Mesenchymal stem cell (in vitro differentiated cells and primary cell): ENCODE measurements around the gene RNF123.

Experiments used
- DNase-seq: peaks from one replicate; pipeline ENCODE4 v3.0.0-alpha.2; 2013
- H2AFZ ChIP-seq: one replicate; pipeline ENCODE4 v1.6.1; 2013; ENCODE audit warnings: low read depth, mild to moderate bottlenecking, control low read depth, inconsistent platforms, low read length, moderate library complexity
- H2AK5ac ChIP-seq: 2 replicates; pipeline ENCODE4 v1.6.1; 2013; ENCODE audit warnings: low read length, moderate library complexity, mild to moderate bottlenecking, inconsistent platforms; ENCODE audit not compliant: severe bottlenecking
- H2BK120ac ChIP-seq: one replicate; pipeline ENCODE4 v1.6.1; 2013; ENCODE audit warnings: low read depth, mild to moderate bottlenecking, inconsistent platforms, low read length, moderate library complexity
- H2BK12ac ChIP-seq, 2 experiments: one replicate each; pipeline ENCODE4 v1.6.1; 2013; ENCODE audit warnings: inconsistent platforms in 2 of 2, low read length in 2 of 2, mild to moderate bottlenecking in 2 of 2, moderate library complexity in 2 of 2, control low read depth in 1 of 2
- H2BK15ac ChIP-seq: one replicate; pipeline ENCODE4 v1.6.1; 2013; ENCODE audit warnings: mild to moderate bottlenecking, low read depth, inconsistent platforms; ENCODE audit not compliant: poor library complexity, severe bottlenecking
- H2BK5ac ChIP-seq: 2 replicates; pipeline ENCODE4 v1.6.1; 2013; ENCODE audit warnings: low read depth, mild to moderate bottlenecking, low read length, control low read depth, inconsistent platforms; ENCODE audit not compliant: poor library complexity, severe bottlenecking
- H3K14ac ChIP-seq, 2 experiments: one replicate each; pipeline ENCODE4 v1.6.1; 2013; ENCODE audit warnings: inconsistent platforms in 2 of 2, low read length in 2 of 2, control low read depth in 1 of 2, mild to moderate bottlenecking in 1 of 2, moderate library complexity in 1 of 2
- H3K18ac ChIP-seq, 2 experiments: one replicate each; pipeline ENCODE4 v1.6.1; 2013; ENCODE audit warnings: inconsistent platforms in 2 of 2, low read length in 2 of 2, control low read depth in 1 of 2, low read depth in 1 of 2, mild to moderate bottlenecking in 1 of 2
- H3K23ac ChIP-seq, 2 experiments: one replicate each; pipeline ENCODE4 v1.6.1; 2013; ENCODE audit warnings: inconsistent platforms in 2 of 2, low read length in 2 of 2, mild to moderate bottlenecking in 2 of 2, moderate library complexity in 2 of 2, control low read depth in 1 of 2
- H3K27ac ChIP-seq: 2 replicates; pipeline ENCODE4 v1.5.1; 2013; ENCODE audit warnings: mild to moderate bottlenecking, moderate library complexity, low read length, control low read depth, inconsistent platforms; ENCODE audit not compliant: poor library complexity, severe bottlenecking
- H3K27me3 ChIP-seq, 2 experiments: 2 replicates each; pipeline versions ENCODE4 v1.6.1 to v1.7.0; 2013; ENCODE audit warnings: low read length in 2 of 2, mild to moderate bottlenecking in 2 of 2, moderate library complexity in 2 of 2, control low read depth in 1 of 2, inconsistent platforms in 1 of 2; ENCODE audit not compliant: control insufficient read depth in 1 of 2, insufficient read depth in 1 of 2
- H3K36me3 ChIP-seq, 2 experiments: 2 replicates each; pipeline versions ENCODE4 v1.6.1 to v1.7.0; 2013; ENCODE audit warnings: low read length in 2 of 2, control low read depth in 1 of 2, inconsistent platforms in 1 of 2, low read depth in 1 of 2, mild to moderate bottlenecking in 1 of 2; ENCODE audit not compliant: insufficient read depth in 2 of 2, control insufficient read depth in 1 of 2
- H3K4ac ChIP-seq, 2 experiments: one replicate each; pipeline ENCODE4 v1.6.1; 2013; ENCODE audit warnings: inconsistent platforms in 2 of 2, low read length in 2 of 2, mild to moderate bottlenecking in 2 of 2, moderate library complexity in 2 of 2, control low read depth in 1 of 2, low read depth in 1 of 2
- H3K4me1 ChIP-seq: 2 replicates; pipeline ENCODE4 v1.6.1; 2013; ENCODE audit warnings: low read depth, low read length, control low read depth; ENCODE audit not compliant: control insufficient read depth, insufficient read depth
- H3K4me2 ChIP-seq: 2 replicates; pipeline ENCODE4 v1.6.1; 2013; ENCODE audit warnings: low read length, mild to moderate bottlenecking, inconsistent platforms; ENCODE audit not compliant: poor library complexity, severe bottlenecking
- H3K4me3 ChIP-seq, 2 experiments: 2 replicates each; pipeline versions ENCODE4 v1.5.1 to v1.7.0; 2013; ENCODE audit warnings: low read length in 2 of 2, mild to moderate bottlenecking in 2 of 2, control low read depth in 1 of 2, low read depth in 1 of 2; ENCODE audit not compliant: insufficient read depth in 1 of 2
- H3K79me1 ChIP-seq: replicated peaks from 2 replicates; pipeline ENCODE4 v1.6.1; 2013; ENCODE audit warnings: mild to moderate bottlenecking, control low read depth, low read length, inconsistent platforms; ENCODE audit not compliant: poor library complexity, severe bottlenecking
- H3K9ac ChIP-seq: 2 replicates; pipeline ENCODE4 v1.7.0; 2013; ENCODE audit warnings: mild to moderate bottlenecking, low read length, moderate library complexity
- H3K9me3 ChIP-seq: 2 replicates; pipeline ENCODE4 v1.7.0; 2013; ENCODE audit warnings: mild to moderate bottlenecking, low read length; ENCODE audit not compliant: control insufficient read depth
- H4K8ac ChIP-seq: one replicate; pipeline ENCODE4 v1.6.1; 2013; ENCODE audit warnings: inconsistent platforms, mild to moderate bottlenecking, low read length, moderate library complexity
- H4K91ac ChIP-seq: one replicate; pipeline ENCODE4 v1.6.1; 2013; ENCODE audit warnings: mild to moderate bottlenecking, low read length, inconsistent platforms
- WGBS: methylation state at CpG from one replicate; pipeline ENCODE4 v1.1.7; 2013; ENCODE audit warnings: mixed read lengths; 5-methylcytosine and 5-hydroxymethylcytosine counted together

RNF123 gene

DNA sequence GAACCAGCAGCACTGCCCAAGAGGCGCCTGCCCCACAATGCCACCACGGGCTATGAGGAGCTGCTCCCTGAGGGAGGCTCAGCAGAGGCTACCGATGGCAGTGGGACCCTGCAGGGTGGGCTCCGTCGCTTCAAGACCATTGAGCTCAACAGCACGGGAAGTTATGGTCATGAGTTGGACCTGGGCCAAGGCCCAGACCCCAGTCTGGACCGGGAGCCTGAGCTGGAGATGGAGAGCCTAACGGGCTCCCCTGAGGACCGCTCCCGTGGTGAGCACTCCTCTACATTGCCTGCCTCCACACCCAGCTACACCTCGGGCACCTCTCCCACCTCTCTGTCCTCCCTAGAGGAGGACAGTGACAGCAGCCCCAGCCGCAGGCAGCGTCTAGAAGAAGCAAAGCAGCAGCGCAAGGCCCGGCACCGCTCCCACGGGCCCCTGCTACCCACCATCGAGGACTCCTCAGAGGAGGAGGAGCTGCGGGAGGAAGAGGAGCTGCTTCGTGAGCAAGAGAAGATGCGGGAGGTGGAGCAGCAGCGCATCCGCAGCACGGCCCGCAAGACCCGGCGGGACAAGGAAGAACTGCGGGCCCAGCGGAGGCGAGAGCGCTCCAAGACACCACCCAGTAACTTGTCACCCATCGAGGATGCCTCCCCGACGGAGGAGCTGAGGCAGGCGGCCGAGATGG, 37.0 kb upstream of the RNF123 start:
- no peak overlapping the region for H2BK12ac ChIP-seq
- H3K79me1 ChIP-seq: no peaks in the 10 kb centered on the region
- H2BK5ac ChIP-seq: no peak overlapping the region
- H3K4ac ChIP-seq: no peak overlapping the region
- no peak overlapping the region for H2BK120ac ChIP-seq
- DNase-seq: no peak
- H3K9ac ChIP-seq: no peak overlapping the region
- H4K8ac ChIP-seq: no peak overlapping the region
- H2AK5ac ChIP-seq: no peak overlapping the region
- H3K9me3 ChIP-seq: no peaks in the 10 kb centered on the region
- no peak overlapping the region for H3K23ac ChIP-seq
- H3K4me3 ChIP-seq: no peak overlapping the region
- H3K27me3 ChIP-seq: peaks cover 0 to 45% of the 10 kb centered on the region in 2 experiments
- H3K4me1 ChIP-seq: peaks cover 11% of the 10 kb centered on the region
- WGBS: 91% methylated on average over 34 of the region's 36 CpGs
- H4K91ac ChIP-seq: no peak overlapping the region
- H3K4me2 ChIP-seq: no peak overlapping the region
- H2BK15ac ChIP-seq: no peak overlapping the region
- no peak overlapping the region for H3K18ac ChIP-seq
- H3K14ac ChIP-seq: no peak overlapping the region
- no peaks in the 10 kb centered on the region for H3K36me3 ChIP-seq
- H3K27ac ChIP-seq: no peak overlapping the region
- H2AFZ ChIP-seq: no peak overlapping the region

- no peak overlapping the region for H3K4ac ChIP-seq
- H3K23ac ChIP-seq: no peak overlapping the region
- no peak overlapping the region for H4K8ac ChIP-seq
- no peak overlapping the region for H2AK5ac ChIP-seq
- no peak overlapping the region for H2BK12ac ChIP-seq
- peaks cover 4 to 50% of the 10 kb centered on the region in 2 experiments for H3K27me3 ChIP-seq
- H3K18ac ChIP-seq: no peak overlapping the region
- no peaks in the 10 kb centered on the region for H3K9me3 ChIP-seq
- H3K4me1 ChIP-seq: peaks cover 8% of the 10 kb centered on the region
- H3K36me3 ChIP-seq: no peaks in the 10 kb centered on the region
- H2BK120ac ChIP-seq: no peak overlapping the region
- no peak overlapping the region for H2BK5ac ChIP-seq
- no peak overlapping the region for H4K91ac ChIP-seq
- WGBS: 90% methylated on average over 21 of the region's 21 CpGs
- H2AFZ ChIP-seq: no peak overlapping the region
- H3K27ac ChIP-seq: no peak overlapping the region
- H3K79me1 ChIP-seq: no peaks in the 10 kb centered on the region
- H2BK15ac ChIP-seq: no peak overlapping the region
- no peak overlapping the region for H3K14ac ChIP-seq
- no peak overlapping the region for H3K9ac ChIP-seq
- no peak overlapping the region for H3K4me3 ChIP-seq
- DNase-seq: no peak
- no peak overlapping the region for H3K4me2 ChIP-seq
Measured at GRCh38 chr3:49652903-49653415, 36.4 kb upstream of the RNF123 start.

GRCh38 chr3:49653621-49654020, 35.7 kb upstream of the RNF123 start:
- H2BK120ac ChIP-seq: no peak overlapping the region
- H3K23ac ChIP-seq: no peak overlapping the region
- H2BK12ac ChIP-seq: no peak overlapping the region
- WGBS: 65% methylated on average over 8 of the region's 8 CpGs
- H3K9ac ChIP-seq: no peak overlapping the region
- no peak overlapping the region for H3K27ac ChIP-seq
- no peak overlapping the region for H2AFZ ChIP-seq
- no peaks in the 10 kb centered on the region for H3K36me3 ChIP-seq
- no peak overlapping the region for H3K4me2 ChIP-seq
- no peak overlapping the region for H4K91ac ChIP-seq
- no peak for DNase-seq
- H3K14ac ChIP-seq: no peak overlapping the region
- H3K4me1 ChIP-seq: peaks cover 5% of the 10 kb centered on the region
- no peaks in the 10 kb centered on the region for H3K79me1 ChIP-seq
- no peak overlapping the region for H3K4me3 ChIP-seq
- H3K9me3 ChIP-seq: no peaks in the 10 kb centered on the region
- no peak overlapping the region for H2BK5ac ChIP-seq
- no peak overlapping the region for H3K18ac ChIP-seq
- H3K4ac ChIP-seq: no peak overlapping the region
- H3K27me3 ChIP-seq: peaks cover 4 to 57% of the 10 kb centered on the region in 2 experiments
- H2BK15ac ChIP-seq: no peak overlapping the region
- no peak overlapping the region for H4K8ac ChIP-seq
- no peak overlapping the region for H2AK5ac ChIP-seq

- Histone ChIP-seq H2BK5ac (no peak overlapping the region), H3K23ac (no peak overlapping the region), H3K36me3 (no peaks in the 10 kb centered on the region), H3K79me1 (no peaks in the 10 kb centered on the region), H3K9me3 (no peaks in the 10 kb centered on the region), H3K18ac (no peak overlapping the region), H2BK120ac (no peak overlapping the region), H3K4me1 (peaks cover 5% of the 10 kb centered on the region), H3K9ac (no peak overlapping the region), H3K27ac (no peak overlapping the region), H2BK12ac (no peak overlapping the region), H2BK15ac (no peak overlapping the region), H2AK5ac (no peak overlapping the region), H3K27me3 (peaks cover 4 to 63% of the 10 kb centered on the region in 2 experiments), H2AFZ (no peak overlapping the region), H3K4me3 (no peak overlapping the region), H3K4me2 (no peak overlapping the region), H3K4ac (no peak overlapping the region), H4K8ac (no peak overlapping the region), H3K14ac (no peak overlapping the region), H4K91ac (no peak overlapping the region)
- no peak for DNase-seq
- 91% methylated on average over 17 of the region's 17 CpGs for WGBS
Measured at GRCh38 chr3:49654176-49654825, 35.1 kb upstream of the RNF123 start.
